Left lung (tissue), 10 donors: ENCODE results near the gene TNFRSF6B. TPM values are rescaled to one million over a fixed set of nuclear protein-coding genes. Genes with fewer than 3 reads are reported as not detected.

Source experiments
- ATAC-seq: fragments of 200-7000 bp; cut with Tn5 transposase; one replicate; pipeline ENCODE4 v1.9.1; 2020; ENCODE audit warnings: moderate library complexity
- DNase-seq, 4 donors: peaks; one replicate each; pipeline ENCODE4 v3.0.0-alpha.2; 2013 to 2020
- H3K27ac ChIP-seq, 2 donors: fragments of 200-600 bp; sonication (generic) in 1 of 2; one replicate each; pipeline versions ENCODE4 v1.5.0 to v1.8.0; 2020 to 2021
- H3K27me3 ChIP-seq, 2 donors: fragments of 200-600 bp; sonication (generic) in 1 of 2; one replicate each; pipeline versions ENCODE4 v1.5.0 to v1.8.0; 2020 to 2021
- H3K36me3 ChIP-seq, 2 donors: fragments of 200-600 bp; sonication (generic) in 1 of 2; one replicate each; pipeline versions ENCODE4 v1.5.0 to v1.8.0; 2020 to 2021
- H3K4me1 ChIP-seq, 2 donors: fragments of 200-600 bp; one replicate each; pipeline ENCODE4 v1.8.0; 2021
- H3K4me3 ChIP-seq, 2 donors: fragments of 200-600 bp; sonication (generic) in 1 of 2; one replicate each; pipeline versions ENCODE4 v1.5.0 to v1.8.0; 2020 to 2021; ENCODE audit warnings: mild to moderate bottlenecking in 1 of 2
- H3K9me3 ChIP-seq, 2 donors: fragments of 200-600 bp; sonication (generic) in 1 of 2; one replicate each; pipeline versions ENCODE4 v1.5.0 to v1.8.0; 2020 to 2021
- CTCF ChIP-seq, 2 donors: fragments of 200-600 bp; sonication (generic) in 1 of 2; IDR thresholded peaks; one replicate each; pipeline versions ENCODE4 v1.5.0 to v1.8.0; 2021; ENCODE audit warnings: antibody characterized with exemption in 2 of 2
- intact Hi-C, 2 donors: fragments of 100-400 bp; cut with DNase I; formaldehyde crosslinking; loops; one replicate each; pipeline versions ENCODE4 v1.11.2 to v1.14.2; 2022
- polyA plus RNA-seq, 6 donors: library from polyadenylated mRNA; unstranded; fragments of 120-200 nt; gene quantifications; one replicate each; pipeline ENCODE4 v1.2.1, GENCODE V29; 2013; ENCODE audit not compliant: insufficient read length in 6 of 6
- total RNA-seq, 2 donors: library from RNA; stranded (reverse); fragmentation: NEBNext Ultra II Directional; extraction: Animal tissue kit (Norgen Biotek cat#: 25700); gene quantifications; one replicate each; pipeline ENCODE4 v1.2.1, GENCODE V29; 2021
- donor health status: DM: no; HTN: yes; CAD: no.
- donor health status: DM: no; HTN: no; CAD: no.

TNFRSF6B gene
- total and polyA plus RNA-seq, 8 donors: 1.6 to 17.6 (median 2.7) TPM

GRCh38 chr20:63702036-63702665, 5.7 kb downstream of the TNFRSF6B start:
- Histone ChIP-seq H3K27ac (peak overlapping the region in 1 of 2 donors; percentile 37), H3K36me3 (peaks cover 0 to 53% of the 10 kb centered on the region in 2 donors), H3K4me3 (no peak overlapping the region), H3K9me3 (no peaks in the 10 kb centered on the region), H3K4me1 (peaks cover 13 to 50% of the 10 kb centered on the region in 2 donors), H3K27me3 (peaks cover 0 to 2% of the 10 kb centered on the region in 2 donors)
- ATAC-seq (no peak), DNase-seq (no peak)
- no peak for TF ChIP-seq CTCF (IDR thresholded peaks at IDR 0.05)
- intact Hi-C loops: no loop called here

GRCh38 chr20:63702751-63703470, 6.5 kb downstream of the TNFRSF6B start:
- Histone ChIP-seq H3K36me3 (peaks cover 0 to 53% of the 10 kb centered on the region in 2 donors), H3K9me3 (no peaks in the 10 kb centered on the region), H3K27ac (no peak overlapping the region), H3K4me1 (peaks cover 10 to 44% of the 10 kb centered on the region in 2 donors), H3K4me3 (no peak overlapping the region), H3K27me3 (no peaks in the 10 kb centered on the region)
- no peak for TF ChIP-seq CTCF (IDR thresholded peaks at IDR 0.05)
- intact Hi-C loops: no loop called here
- DNase-seq (peak in 1 of 4 donors; percentile 66), ATAC-seq (no peak)

GRCh38 chr20:63703471-63703975, 7.1 kb downstream of the TNFRSF6B start:
- intact Hi-C loops: no loop called here
- Histone ChIP-seq H3K36me3 (peaks cover 0 to 53% of the 10 kb centered on the region in 2 donors), H3K27ac (no peak overlapping the region), H3K9me3 (no peaks in the 10 kb centered on the region), H3K27me3 (no peaks in the 10 kb centered on the region), H3K4me1 (peaks cover 11 to 40% of the 10 kb centered on the region in 2 donors), H3K4me3 (no peak overlapping the region)
- ATAC-seq: no peak
- TF ChIP-seq CTCF (IDR thresholded peaks at IDR 0.05): no peak
- peak in 2 of 4 donors; percentile 30 to 67 for DNase-seq

GRCh38 chr20:63703976-63704748, 7.7 kb downstream of the TNFRSF6B start:
- intact Hi-C loops: no loop called here
- Histone ChIP-seq H3K27ac (no peak overlapping the region), H3K9me3 (no peaks in the 10 kb centered on the region), H3K27me3 (no peaks in the 10 kb centered on the region), H3K36me3 (peaks cover 0 to 55% of the 10 kb centered on the region in 2 donors), H3K4me3 (no peak overlapping the region), H3K4me1 (peaks cover 17 to 40% of the 10 kb centered on the region in 2 donors)
- ATAC-seq (no peak), DNase-seq (peak in 1 of 4 donors; percentile 42)
- no peak for TF ChIP-seq CTCF (IDR thresholded peaks at IDR 0.05)
